Activated CD4-positive, CD25-positive, alpha-beta regulatory T cell (primary cell): ENCODE data around the gene OR6N2.

Experiments
- DNase-seq, 4 experiments: peaks; one replicate each; lab custom pipeline; 2025; lab: John Stamatoyannopoulos, UW

The OR6N2 gene, protein sequence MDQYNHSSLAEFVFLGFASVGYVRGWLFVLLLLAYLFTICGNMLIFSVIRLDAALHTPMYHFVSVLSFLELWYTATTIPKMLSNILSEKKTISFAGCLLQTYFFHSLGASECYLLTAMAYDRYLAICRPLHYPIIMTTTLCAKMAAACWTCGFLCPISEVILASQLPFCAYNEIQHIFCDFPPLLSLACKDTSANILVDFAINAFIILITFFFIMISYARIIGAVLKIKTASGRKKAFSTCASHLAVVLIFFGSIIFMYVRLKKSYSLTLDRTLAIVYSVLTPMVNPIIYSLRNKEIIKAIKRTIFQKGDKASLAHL

GRCh38 chr1:158781104-158781503, at the start of gene OR6N2:
Gene OR6N2 (minus strand): TSS chr1:158781204. CDS start chr1:158777635, 3,569 bp downstream.
- DNase-seq, result no peak

DNA sequence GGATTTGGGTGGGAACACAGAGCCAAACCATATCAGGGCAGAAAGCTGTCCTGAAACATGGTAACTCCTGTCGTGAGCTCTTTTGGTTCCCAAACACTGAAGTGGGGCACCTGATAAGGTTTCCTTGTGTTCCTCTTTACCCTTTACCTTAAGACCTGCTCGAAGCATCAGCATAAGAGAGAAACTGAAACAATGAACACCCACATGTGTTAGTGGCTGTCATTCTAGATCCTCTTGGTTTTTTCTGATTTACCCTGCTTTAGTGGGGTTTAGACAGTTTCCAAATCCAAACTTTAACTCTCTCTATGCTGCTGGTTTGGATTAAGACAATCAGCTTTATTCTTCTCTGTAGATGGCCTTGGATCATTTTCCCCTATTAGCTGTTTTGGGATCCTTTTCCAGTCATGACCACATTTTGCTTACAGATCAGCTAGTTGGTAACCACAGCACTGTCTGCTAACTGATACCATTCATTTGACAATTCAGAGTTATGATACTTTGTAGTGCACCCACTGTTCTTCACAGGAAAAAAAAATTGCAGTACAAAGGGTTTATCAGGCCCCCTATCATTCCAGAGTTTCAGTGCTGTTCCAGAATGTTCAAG, 49.2 kb upstream of the OR6N2 start:
- DNase-seq, result no peak

DNA sequence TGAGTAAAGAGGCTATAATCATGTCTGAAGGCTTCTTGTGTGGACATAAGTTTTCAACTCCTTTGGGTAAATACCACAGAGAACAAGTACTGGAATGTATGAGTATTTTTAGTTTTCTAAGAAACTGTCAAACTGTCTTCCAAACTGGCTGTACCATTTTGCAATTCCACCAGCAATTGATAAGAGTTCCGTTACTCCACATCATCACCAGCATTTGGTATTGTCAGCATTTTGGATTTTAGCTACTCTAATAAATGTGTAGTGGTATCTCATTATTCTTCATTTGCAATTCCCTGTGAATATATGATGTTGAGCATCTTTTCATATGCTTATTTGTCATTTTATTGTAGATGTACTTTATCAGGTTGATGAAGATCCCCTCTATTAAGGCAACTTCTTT, 40.7 kb upstream of the OR6N2 start:
- DNase-seq, result no peak

DNA sequence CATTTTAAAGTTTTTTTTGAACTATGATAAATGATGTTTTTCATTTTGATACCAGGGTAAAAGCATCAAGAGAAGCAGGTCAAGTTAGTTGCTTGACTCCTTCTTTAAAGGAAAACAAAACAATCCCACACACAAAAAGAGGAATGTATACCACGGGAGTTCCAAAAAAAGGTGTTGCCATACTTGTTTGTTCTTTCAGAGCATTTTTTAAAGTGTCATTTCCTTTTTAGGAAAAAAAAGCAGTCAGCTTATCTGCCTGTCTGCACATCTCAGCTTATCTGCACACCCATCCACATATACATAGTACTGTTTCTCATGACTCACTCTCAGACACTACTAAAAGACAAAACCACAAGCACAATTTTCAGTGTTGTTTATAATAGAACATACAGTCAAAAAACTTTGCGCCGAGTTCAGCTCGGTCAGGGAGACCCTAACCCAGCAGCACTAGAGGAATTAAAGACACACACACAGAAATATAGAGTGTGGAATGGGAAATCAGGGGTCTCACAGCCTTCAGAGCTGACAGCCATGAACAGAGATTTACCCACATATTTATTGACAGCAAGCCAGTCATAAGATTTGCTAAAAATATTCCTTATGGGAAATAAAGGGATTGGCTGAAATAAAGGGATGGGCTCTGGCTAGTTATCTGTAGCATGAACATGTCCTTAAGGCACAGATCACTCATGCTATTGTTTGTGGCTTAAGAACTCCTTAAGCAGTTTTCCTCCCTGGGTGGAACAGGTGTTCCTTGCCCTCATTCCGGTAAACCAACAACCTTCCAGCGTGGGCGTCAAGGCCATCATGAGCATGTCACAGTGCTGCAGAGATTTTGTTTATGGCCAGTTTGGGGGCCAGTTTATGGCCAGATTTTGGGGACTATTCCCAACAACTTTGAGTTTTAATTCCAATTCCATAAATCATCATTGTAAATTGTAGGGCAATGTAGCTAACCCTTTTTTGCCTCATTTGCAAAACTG, 38.7 kb upstream of the OR6N2 start:
- DNase-seq, result no peak

- DNase-seq, result no peak
These were observed 38.0 kb upstream of the OR6N2 start for GRCh38 chr1:158818975-158819431.

DNA sequence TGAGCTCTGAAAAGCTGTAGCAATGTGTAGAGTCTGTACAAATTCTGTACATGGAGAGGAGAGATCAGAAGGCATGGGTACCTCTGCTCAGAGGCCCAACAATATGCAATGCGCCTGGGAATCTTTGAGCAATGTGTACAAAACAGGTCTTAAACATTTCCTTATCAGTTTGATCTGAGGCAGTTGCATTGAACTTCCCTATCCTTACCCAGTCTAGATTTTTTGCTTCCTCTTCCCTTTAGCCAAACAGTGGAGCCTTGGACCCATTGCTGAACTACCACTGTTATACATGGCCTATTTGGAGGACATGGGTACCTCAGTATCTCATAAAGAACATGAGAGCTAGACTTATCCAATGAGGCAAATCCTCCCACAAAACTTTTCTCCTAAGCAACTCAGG, 37.6 kb upstream of the OR6N2 start:
- DNase-seq, result no peak

GRCh38 chr1:158814970-158815369, 34.0 kb upstream of the OR6N2 start:
- no peak for DNase-seq

DNA sequence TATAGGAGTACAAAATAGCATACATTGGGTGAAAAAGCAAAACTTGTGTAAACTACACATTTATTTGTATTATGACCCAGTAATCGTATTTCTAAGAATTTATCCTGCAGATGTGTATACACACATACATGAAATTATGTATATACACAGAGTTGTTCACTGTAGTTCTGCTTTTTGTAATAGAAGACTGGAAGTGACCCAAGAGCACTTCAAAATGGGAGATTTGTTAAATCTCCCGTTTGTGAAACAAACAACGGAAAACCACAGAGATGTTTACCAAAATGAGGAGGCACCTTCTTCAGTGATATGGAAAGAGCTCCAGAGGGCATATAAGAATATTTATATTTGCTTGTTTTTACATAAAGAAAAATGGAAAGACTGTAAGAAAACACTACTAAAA, 32.2 kb upstream of the OR6N2 start:
- no peak for DNase-seq

- DNase-seq, result no peak
These were observed 31.3 kb upstream of the OR6N2 start for GRCh38 chr1:158812336-158812735.

- DNase-seq, result no peak
These were observed 29.3 kb upstream of the OR6N2 start for GRCh38 chr1:158810311-158810710.

DNA sequence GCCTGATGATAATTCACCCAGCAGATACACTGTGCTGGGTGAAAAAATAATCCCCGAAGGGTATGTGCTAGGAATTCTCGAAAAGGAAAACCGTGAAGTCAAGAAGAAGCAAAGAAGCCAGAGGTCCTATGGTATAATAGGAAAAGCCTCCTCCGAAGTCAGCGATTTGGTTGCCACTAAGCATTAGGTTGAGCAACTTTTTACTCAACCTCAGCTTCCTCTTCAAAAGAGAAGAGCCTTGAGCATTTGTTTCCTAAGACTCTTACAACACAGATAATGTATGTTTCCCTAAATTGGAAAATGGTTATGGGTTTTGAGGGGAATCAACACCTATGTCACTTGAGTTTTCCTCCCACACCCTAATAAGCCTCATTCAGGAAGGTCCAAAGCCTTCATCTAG, 28.9 kb upstream of the OR6N2 start:
- DNase-seq, result no peak

GRCh38 chr1:158809256-158809655, 28.3 kb upstream of the OR6N2 start:
- no peak for DNase-seq

- DNase-seq, result no peak
These were observed 26.0 kb upstream of the OR6N2 start for GRCh38 chr1:158806916-158807536.

DNA sequence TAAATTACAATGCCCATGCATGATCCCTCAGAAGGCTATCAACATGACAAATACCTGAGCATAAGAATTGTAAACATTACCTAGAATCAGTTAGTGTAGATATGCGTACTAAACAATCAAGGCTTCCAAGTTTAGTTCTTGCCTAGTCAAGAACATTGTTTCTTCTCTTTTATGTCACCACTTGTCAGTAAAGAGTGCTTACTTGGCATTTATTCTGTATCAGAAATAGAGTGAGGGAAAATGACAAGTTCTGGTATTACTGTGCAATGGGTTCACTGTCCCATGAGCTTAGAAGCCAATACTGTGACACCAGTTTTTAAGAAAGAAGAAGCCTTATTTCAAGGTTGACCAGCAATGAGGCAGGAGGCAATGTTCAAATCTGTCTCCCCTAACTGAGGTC, 22.7 kb upstream of the OR6N2 start:
- DNase-seq, result no peak

- DNase-seq, result no peak
These were observed 20.4 kb upstream of the OR6N2 start for GRCh38 chr1:158801396-158801795.

GRCh38 chr1:158800526-158800925, 19.5 kb upstream of the OR6N2 start:
- DNase-seq, result no peak

GRCh38 chr1:158799689-158800088, 18.7 kb upstream of the OR6N2 start:
- no peak for DNase-seq

DNA sequence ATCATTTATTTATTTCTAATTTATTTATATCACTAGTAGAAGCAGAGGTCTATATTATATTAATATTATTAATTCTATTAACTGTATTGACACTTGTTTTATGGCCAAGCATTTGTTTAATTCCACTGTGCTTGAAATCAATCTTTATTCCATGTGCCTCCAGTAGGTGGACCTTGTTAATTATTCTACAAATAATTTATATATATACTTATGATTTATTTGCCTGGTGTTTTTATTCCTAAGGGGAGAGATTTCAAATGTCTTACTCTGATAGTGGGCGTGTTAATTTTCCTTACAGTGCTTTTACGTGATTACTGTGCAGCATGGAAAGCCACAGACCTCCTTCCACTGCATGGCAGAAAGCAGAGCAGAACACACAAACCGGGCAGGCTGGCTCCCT, 17.5 kb upstream of the OR6N2 start:
- DNase-seq, result no peak

DNA sequence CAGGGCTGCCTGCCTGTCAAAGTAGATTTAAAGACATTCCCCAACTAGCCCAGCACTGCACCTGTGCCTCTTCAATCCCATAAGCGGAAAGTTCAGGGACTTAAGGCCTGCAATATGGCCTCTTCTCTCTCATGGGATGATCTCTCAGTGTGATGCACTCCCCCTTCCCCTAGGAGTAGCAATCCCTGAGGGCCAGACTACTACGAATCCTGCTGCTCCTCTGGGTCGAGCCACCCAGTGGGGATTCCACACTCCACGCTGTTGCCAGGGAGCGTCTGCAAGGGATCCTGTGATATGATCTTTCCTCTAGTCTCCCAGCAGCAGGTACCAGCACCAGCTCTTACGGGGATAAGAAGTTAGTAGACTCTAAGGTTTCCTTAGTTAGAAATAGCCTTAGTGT, 13.2 kb upstream of the OR6N2 start:
- no peak for DNase-seq

DNA sequence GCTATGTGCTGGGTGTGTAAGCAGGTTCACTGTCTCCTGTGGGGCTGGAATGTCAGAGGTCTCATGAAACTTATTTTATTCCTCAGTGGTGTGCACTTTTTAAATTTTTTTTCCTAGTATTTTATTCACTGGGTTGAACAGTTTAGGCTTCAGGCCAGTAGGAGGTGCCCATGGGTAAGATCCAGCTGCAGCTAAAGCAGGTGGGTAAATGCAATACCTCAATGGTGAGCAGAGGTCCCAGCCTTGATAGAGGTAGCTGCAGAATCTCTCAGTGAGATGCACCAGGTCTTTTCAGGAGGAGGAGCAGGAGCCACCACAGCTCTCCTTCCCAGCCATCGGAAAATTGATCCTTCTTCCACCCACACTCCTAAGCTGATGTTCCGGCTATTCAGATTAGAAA, 12.6 kb upstream of the OR6N2 start:
- DNase-seq, result no peak

DNA sequence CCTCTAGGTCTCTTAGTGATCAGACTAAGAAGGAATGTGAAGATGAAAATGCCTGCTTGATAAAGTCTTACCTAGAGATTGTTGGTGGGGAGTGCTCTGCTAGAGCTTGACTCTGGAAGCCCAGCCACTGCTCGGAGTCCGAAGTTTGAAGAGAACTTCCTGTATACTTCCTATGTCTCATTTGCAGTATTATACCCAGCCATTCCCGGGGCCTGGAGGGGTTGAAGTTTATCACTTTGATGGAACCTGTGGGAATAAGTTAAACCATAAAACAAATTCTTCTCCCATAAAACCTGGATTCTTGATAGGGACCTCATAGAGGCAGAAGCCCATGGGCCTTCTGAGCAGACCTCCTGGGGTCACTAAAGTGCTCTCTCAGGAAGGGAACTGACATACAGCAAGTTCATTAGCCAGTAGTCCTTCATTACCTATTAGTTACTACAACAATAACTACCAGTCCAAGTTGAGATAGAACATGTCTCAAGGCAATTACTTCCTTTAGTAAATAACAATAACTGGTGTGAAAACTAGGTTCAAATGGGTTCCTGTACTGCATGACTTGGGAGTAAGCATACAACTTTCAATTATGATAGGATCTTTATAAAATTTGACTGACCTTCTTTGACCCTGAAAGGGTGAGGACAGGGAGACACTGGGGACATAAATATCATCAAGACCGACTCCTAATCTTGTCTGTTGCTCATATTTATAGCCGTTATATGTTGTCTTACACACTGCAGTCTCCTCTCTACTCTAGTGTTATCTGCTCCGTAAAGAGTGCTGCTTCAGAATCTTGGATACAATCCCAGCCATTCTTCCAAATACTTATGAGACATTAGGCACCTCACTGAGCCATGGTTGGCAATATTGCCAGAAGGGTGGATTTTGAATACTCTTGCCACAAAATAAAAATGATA, 8.8 kb downstream of the OR6N2 start, which contains the start of gene OR6N1:
Gene OR6N1 (minus strand): TSS at position 246 of the 917 bp plus-strand sequence. CDS start 5,513 bp downstream, outside the sequence.
- DNase-seq, result no peak
